GM18517 (cell line): ENCODE results near the gene FAM217A.
"Not testable (repeated sequence)": the region's sequence is repeated elsewhere in the genome, so short reads cannot be mapped to it uniquely, and the experiment has no call there.

Experiments used
- ATAC-seq: cut with Tn5 transposase; IDR thresholded peaks from one replicate; pipeline ENCODE4 v1.9.1; 2021; ENCODE audit warnings: mild to moderate bottlenecking, moderate library complexity; ENCODE audit not compliant: unreplicated experiment

Gene FAM217A, protein sequence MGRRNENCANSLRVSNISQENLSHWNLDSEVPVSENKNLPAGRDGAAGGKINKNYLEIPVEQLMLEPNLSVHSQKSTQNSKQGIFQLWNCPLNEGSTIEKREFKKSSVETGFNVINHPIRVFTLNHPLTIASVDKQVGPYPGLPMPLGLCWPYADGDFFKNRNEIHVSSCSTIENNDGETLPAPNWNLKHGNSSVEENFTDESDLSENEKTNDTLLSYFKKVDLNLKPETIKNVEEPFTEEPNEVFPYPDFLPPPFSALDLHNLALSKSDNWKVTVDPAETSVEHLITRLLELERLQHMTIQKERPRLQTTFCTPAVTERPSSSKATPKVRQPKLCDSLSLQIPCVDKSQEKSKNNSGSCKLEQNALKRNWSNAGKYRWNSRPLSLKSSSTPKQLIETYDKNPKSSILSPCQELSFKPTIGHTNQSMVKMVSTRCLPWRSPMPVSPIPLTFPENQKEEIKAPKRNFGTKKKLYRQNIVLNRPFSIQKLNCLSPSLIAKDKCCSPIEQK

DNA sequence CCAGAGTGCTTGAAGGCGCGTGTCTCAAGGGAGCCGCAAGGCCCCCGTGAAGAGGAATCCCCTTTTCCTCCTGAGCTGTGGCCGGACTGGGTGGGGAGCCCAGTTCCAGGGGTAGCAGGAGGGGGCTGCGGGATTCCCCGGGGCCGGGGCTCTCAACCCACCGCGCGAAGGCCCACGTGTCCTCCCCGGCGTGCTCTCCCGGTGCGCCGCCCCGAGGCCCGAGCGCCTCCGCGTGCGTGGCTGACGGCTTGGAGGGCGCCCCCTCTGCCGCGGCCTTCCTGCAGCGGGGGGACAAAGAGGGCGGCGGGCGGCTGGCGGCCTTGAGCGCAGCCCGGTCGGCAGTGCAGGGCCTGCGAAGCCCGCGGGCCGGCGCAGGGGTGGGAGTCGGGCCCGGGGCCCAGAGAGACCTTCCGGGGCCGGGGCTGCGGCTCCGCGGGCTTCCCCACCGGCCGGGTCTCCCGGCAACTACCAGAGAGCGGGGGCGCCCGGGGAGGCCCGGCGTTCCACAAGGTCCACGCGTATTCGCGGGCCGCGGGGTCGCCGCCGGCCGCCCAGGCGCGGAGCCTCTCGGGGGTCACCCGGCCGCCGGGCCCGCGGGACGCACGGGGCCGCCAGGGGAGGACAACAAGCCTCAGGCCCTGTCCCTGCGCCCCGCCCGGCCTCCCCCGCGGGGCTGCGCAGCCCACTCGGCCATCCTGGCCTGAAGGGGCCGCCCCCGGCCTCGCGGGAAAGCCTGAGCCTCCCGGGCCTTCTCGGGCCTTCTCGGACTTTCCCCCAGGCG, at the start of gene FAM217A:
Gene FAM217A (minus strand): TSS at position 447 of the 781 bp plus-strand sequence. CDS start 1,723 bp downstream, outside the sequence.
- ATAC-seq: no peak

DNA sequence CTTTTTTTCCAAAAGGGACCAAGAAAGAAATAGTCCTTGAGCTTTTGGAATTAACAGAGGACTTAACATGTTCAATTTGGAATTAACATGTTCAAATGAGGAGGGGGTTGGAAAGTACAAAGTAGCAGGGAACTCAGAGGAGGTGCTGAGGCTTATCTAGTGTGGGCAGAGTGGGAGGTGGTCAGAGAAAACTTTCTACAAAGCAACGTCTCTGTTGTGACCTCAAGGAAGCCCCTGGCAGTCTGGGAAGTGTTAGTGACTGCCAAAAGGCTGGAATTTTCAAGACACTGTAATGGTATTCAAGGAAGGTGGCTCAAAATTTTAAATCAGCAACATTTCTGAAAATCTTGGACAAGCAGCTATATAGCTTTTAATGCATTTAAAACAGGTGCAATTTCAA, 49.1 kb upstream of the FAM217A start:
- ATAC-seq: no peak

DNA sequence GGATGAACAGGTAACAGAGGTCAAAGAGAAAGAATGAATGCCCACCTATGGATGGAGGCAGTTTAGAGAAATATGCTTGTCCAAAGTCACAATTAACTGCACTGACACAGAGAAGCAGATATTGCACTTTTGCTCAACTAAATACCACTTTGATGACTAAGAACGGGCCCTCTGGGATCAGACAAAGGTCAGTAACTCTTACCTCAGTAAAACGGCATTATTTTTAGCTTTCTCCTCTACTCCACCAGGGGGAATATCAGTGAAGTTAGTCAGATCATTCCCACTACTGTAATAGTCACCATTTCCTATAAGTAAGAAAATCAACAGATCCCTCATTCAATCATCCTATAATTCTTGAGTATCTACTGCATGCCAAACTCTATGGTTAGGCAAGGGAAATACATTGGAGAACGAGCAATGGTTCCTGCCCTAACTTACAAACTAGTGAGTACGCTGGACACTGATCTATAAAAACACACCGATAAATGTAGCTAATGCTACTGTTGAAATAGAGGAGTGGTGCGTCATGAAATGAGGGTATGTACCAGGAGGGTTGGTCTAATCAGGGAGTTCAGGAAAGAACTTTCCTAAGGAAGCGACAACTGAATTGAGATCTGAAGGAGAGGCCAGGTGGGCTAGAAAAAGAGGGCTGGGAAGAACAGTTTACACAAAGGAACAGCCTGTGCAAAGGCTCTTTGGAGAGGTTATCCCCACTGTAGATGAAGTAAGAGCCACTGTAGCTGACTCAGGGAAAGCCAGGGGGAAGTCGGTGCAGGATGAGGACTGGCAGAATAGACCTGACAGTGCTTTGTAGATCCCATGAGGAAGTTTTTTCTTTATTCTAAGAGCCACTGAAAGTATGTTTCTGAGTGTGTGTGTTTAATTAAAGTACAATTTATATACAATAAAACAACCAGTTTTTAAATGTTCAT, 47.3 kb upstream of the FAM217A start:
- ATAC-seq: no peak

DNA sequence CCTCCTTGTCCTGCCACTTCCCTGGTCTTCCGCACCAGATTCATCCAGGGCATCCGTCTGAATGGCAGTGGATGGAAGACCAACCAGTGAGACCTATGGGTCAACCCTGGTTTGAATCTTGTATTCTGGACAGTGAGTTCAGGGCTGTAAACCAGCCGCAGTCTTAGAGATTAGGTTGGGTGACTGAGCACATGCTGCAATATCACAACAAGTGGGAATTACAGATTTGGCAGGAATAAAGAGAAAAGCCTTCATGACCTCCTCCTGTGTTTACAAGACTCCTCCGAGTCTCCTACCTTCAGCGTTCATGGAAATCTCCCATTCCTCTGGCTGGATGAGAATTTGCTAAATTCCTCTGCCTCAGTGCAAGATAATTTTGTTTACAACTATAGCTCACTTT, 46.6 kb upstream of the FAM217A start:
- no peak for ATAC-seq

DNA sequence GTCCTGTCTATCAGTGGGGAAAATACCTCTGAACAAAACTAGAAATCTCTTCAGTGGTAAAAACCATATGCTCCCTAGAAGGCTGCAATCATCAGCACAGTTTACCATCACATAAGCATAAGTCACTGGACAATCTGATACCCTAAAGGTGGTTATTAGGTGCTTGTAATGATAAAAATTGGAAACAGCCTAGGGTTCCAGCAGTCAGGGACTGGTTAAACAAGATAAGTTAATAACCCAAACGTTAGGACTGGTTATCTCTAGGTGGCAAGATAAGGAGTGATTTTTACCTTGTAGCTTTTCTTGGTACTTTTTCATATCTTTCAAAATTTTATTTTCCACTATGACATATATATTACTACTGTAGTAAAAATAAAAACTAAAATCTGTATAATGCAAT, 45.4 kb upstream of the FAM217A start:
- no peak for ATAC-seq

DNA sequence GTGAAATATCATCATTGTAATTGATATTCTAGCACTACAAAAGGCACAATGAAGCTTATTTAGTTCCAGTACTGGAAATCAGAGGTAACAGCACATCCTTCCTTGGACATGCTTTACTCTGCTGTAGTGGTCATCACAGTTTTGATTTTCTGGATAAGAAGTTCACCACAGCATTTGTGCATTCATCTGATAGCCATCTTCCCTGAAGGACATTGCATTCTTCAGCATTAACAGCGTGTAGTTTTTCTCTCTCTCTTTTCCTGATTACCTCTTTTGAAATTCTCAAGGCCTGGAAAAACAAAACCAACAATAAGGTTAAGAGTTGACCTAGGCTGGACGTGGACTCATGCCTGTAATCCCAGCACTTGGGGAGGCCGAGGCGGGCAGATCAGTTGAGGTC, 36.8 kb upstream of the FAM217A start:
- ATAC-seq: no peak

DNA sequence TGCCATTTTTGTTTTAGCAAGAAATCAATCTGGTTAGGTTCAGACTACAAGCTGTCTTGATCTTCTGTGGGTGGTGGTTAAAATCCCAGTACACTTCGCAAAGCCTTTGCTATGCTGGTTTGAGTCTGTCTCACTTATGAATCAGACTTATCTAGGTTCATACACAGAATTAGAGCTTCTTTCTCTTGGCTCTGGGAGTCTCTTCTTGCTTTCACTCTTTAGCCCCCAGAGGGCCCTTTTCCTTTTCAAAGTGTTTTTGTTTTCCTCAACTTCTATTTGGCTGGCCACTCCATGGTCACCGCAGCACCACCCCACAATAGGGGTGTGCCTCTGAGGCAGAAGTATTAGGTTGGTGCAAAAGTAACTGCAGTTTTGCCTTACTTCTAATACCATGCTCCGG, 35.2 kb upstream of the FAM217A start:
- ATAC-seq: no peak

DNA sequence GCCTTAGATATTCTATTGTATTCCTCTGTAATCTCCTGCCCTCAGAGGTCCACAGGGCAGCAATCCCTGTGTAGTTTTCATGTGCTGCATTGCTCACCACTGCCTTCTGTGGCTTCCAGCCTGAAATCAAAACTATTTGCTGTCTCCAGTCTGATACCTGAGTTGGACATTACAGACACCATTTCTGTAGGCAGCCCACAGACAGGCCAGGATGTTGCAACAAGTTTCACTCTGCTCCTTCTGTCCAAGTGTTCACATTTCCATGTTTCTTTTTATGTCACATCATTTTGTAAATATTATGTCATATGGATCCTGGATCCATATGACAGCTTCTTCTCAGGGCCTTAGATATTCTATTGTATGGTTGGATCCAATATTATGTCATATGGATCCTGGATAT, 34.7 kb upstream of the FAM217A start:
- no peak for ATAC-seq

DNA sequence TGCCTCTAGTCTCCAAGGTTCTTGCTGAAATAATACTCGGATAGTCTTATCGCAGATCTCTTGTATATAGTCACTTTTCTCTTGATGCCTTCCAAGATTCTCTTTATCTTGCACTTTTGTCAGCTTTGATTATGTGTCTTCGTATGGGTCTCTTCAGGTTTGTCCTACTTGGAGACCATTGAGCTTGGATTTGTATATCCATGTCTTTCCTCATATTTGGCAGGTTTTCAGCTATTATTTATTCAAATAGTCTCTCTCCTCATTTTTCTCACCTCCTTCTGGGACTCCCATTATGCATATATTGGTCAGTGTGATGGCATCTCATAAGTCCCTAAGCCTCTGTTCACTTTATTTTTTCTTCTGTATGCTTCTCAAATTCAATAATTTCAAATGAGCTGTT, 33.4 kb upstream of the FAM217A start:
- no peak for ATAC-seq

DNA sequence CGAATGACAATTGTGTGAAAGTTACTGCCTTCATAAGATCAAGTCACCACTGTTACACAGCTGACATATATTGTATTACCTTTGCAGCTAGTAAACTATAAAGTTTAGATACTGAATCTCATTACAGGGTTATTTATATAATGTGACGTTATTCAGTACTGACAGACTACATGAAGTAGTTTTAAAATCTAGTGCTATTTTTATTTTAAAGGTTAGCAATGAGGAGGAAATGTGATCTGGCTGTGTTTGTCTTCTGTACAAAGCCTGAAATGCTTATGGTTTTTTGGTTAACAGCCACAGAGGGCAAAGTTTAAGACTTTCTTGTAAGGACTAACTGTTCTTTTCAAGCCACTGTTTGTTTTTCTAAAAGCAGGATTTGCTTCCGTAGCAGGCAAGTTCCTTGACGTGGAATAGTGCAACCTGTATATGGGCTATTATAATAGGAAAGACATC, 30.5 kb upstream of the FAM217A start:
- not testable (repeated sequence) for ATAC-seq

DNA sequence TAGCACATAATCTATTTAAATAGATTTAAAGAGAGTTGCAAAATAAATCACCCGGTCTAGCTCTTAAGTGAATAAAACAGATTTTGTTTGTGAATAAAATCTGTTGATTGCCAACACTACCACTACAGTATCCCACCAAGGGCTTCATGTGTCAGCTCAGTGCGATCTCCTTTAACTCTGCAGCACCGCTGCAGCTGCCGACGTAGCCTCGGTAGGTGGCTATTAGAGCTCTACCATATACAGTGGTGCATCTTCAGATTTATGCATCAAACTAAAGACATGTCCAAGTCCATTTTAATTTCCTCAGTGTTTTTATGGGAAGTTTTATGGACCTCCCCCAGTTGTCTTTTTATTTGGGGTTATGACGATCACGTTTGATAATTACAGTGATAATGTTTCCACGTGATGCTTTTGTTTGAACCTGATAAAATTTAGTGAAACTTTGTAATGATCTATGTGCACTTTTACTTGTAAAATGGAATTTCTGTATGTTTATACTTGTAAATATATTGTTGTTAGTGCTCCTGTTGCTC, 29.7 kb upstream of the FAM217A start:
- ATAC-seq: no peak

DNA sequence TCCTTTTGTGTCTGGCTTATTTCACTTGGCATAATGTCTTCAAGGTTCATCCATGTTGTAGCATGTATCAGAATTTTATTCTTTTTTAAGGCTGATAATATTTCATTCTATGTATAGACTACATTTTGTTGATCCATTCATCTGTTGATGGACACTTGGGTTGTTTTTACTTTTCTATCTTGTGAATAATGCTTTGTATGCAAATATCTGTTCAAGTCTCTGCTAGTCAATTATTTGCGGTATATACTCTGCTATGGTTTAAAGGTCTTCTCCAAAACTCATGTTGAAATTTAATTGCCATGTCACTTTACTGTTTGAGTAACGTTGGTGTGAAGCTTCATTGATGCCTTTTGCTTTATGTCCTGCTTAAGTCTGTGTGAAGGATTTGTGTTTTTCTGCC, 28.9 kb upstream of the FAM217A start:
- no peak for ATAC-seq

DNA sequence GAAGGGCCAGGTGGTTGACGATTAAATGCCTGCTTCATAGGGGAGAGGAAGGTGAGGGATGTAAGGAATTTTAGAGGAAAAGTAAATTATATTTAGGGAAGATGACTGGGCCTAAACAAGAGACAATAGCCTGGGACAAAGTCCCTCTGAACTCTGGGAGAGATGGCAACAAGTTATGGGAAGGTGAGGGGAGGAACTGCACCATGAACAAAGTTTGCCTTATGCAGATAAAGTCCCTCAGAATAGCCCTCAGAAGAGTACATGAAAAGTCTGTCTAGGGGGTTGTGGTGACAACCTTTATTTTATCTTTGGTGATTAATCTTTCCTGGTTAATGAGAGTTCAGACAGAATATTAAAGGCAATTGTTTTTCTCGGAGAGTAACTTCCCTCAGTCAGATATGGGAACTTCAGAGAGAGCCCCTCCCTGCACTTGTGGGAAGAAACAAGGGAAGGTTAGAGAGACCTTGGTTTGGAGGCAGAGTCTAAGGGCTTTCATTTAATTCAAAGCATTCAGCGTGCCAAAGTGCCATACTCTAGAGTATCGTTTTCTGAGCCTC, 27.1 kb upstream of the FAM217A start:
- no peak for ATAC-seq

DNA sequence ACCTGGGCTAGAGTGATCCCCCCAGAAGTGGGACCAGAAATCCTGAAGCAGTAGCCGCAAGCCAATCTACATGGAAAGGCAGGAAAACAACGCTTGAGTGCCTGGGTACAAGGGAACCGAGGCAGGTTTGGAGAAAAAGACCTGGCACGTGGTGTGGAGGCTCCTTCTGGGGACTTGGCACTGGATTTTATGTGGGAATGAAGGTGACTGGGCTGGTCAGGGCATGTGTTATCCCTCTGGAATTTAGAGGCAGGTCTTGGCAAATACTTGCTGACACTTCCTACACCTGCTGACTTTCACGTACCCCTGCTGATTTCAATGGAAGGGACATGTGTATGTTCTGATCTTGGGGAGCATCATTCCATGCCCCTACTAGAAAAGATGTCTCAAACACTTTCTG, 25.0 kb upstream of the FAM217A start:
- no peak for ATAC-seq

DNA sequence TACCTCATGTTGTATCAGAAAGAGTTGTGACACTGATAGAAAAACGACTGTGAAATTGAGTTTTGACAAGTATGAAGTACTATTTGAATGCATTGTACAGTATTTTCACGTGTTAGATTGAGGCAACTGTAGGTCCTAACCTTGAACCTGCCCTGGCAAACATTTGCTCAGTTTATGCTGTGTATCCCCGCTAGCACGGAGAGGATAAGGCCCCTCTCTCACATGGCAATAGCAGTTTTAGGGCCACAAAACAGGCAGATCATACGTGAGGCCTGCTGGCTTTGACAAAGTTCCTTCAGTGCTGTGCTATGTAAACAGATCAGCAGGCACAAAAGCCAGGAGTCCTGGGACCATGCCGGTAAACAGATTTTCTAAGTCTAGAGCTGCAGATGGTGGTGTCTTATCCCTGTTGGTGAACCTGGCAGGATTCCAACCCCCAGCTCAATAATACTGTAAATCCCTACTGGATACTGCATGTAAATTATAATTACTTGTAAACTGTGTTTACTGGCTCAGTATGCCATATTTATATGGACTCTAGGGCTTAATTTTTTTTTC, 23.8 kb upstream of the FAM217A start:
- ATAC-seq: no peak

DNA sequence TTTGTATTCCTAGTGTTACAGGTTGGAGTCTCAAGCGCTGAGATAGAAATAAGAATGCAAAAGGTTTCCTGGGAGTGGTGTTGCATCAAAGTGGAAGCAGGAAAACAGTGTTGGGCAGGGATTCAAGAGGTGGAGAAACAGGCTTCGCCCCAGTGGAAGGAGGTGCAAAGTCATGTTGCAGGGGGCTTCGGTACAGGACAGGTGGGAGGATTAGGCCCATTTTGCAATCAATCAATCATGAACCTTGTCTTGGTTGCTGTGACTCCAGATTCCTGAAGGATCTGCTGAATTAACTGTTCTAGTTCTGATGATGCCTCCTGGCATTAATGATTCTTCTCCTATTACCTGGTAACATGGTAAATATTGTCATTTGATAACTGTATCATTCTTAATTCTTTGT, 22.4 kb upstream of the FAM217A start:
- no peak for ATAC-seq

DNA sequence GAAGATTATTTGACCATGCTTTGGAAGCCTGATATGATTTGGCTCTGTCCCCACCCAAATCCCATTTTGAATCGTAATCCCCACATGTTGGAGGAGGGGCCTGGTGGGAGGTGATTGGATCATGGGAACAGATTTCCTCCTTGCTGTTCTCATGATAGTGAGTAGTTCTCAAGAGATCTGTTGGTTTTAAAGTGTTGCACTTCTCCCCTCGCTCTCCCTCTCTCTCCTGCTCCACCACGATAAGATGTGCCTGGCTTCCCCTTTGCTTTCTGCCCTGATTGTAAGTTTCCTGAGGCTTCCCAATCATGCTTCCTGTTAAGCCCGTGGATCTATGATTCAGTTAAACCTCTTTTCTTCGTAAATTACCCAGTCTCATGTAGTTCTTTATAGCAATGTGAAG, 21.7 kb upstream of the FAM217A start:
- no peak for ATAC-seq

DNA sequence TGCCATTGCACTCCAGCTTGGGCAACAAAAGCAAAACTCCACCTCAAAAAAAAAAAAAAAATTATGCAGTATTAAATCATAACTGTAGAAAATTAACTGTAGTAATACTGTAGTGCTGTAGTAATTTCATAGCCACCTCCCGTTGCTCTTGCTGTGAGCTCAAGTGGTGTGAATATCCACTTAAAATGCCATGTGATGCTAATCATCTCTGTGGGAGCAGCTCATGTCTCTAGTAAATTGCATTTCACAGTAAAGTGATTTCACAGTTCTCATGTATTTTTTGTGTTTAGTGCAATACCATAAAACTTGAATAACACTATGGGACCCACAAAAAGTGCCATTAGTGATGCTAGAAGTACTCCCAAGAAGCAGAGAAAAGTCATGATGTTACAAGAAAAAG, 14.4 kb upstream of the FAM217A start:
- ATAC-seq: no peak

DNA sequence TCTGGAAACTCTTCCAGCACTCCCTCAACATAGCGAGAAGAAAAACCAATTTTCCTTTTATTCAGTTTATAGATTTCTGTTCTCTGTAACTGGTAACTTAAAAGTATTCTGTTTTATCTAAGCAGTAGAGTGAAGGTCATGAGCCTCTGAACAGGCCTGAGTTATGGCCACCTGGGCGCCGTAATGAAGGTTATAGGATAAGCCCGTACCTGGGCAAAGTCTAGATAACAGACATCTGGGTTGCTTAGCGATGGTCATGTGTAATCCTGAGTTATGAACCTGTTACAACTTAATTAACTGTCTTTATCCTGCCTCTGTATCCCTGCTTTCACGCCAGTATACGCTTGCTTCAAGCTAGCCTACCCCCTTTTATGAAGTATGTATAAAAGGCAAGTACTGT, 13.0 kb upstream of the FAM217A start:
- no peak for ATAC-seq

DNA sequence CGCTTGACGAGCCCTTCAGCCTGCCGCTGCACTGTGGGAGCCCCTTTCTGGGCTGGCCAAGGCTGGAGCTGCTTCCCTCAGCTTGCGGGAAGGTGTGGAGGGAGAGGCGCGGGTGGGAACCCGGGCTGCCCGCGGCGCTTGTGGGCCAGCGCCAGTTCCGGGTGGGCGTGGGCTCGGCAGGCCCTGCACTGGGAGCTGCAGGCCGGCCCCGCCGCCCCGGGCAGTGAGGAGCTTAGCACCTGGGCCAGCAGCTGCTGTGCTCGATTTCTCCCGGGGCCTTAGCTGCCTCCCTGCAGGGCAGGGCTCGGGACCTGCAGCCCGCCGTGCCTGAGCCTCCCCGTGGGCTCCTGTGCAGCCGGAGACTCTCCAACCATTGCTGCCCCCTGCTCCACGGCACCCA, 11.1 kb upstream of the FAM217A start:
- not testable (repeated sequence) for ATAC-seq
